GM21737 (cell line): ENCODE measurements around the gene OVAAL.
"Not testable (repeated sequence)": the region's sequence is repeated elsewhere in the genome, so short reads cannot be mapped to it uniquely, and the experiment has no call there.

Experiments used
- ATAC-seq: cut with Tn5 transposase; IDR thresholded peaks from one replicate; pipeline ENCODE4 v1.9.1; 2021; ENCODE audit warnings: mild to moderate bottlenecking, moderate library complexity; ENCODE audit not compliant: unreplicated experiment

Gene OVAAL

GRCh38 chr1:180540697-180541594, 17.8 kb upstream of the OVAAL start:
- no peak for ATAC-seq

- no peak for ATAC-seq
Observed at GRCh38 chr1:180542113-180542837, 16.5 kb upstream of the OVAAL start.

- ATAC-seq = no peak
Observed at GRCh38 chr1:180542838-180543145, 16.0 kb upstream of the OVAAL start.

GRCh38 chr1:180544050-180544449, 14.7 kb upstream of the OVAAL start:
- ATAC-seq = no peak

GRCh38 chr1:180545991-180546390, 12.8 kb upstream of the OVAAL start:
- ATAC-seq = no peak

- no peak for ATAC-seq
Observed at GRCh38 chr1:180548686-180549317, 10.0 kb upstream of the OVAAL start.

GRCh38 chr1:180549770-180550169, 9.0 kb upstream of the OVAAL start:
- ATAC-seq = not testable (repeated sequence)

- ATAC-seq = no peak
Observed at GRCh38 chr1:180550241-180550640, 8.5 kb upstream of the OVAAL start.

GRCh38 chr1:180551997-180552396, 6.8 kb upstream of the OVAAL start:
- ATAC-seq = no peak

- not testable (repeated sequence) for ATAC-seq
Observed at GRCh38 chr1:180553046-180553445, 5.7 kb upstream of the OVAAL start.

- no peak for ATAC-seq
Observed at GRCh38 chr1:180555411-180555810, 3.4 kb upstream of the OVAAL start.

- no peak for ATAC-seq
Observed at GRCh38 chr1:180560200-180560867, 1.6 kb downstream of the OVAAL start.

GRCh38 chr1:180560868-180561600, 2.3 kb downstream of the OVAAL start:
- no peak for ATAC-seq

GRCh38 chr1:180562640-180563025, 3.9 kb downstream of the OVAAL start:
- no peak for ATAC-seq

GRCh38 chr1:180563026-180563827, 4.5 kb downstream of the OVAAL start:
- ATAC-seq = no peak

- no peak for ATAC-seq
Observed at GRCh38 chr1:180565121-180565871, 6.5 kb downstream of the OVAAL start.

- no peak for ATAC-seq
Observed at GRCh38 chr1:180566026-180566425, 7.3 kb downstream of the OVAAL start.

- no peak for ATAC-seq
Observed at GRCh38 chr1:180566495-180566894, 7.7 kb downstream of the OVAAL start.

GRCh38 chr1:180567654-180568053, 8.9 kb downstream of the OVAAL start:
- ATAC-seq = no peak
